Smooth muscle cell (in vitro differentiated cells): Measurements from ENCODE around the gene CBR3. TPM values are rescaled to one million over a fixed set of nuclear protein-coding genes. Genes with fewer than 3 reads are reported as not detected.

Experiments
- DNase-seq: peaks from one replicate; lab custom pipeline; 2025; ENCODE audit not compliant: unreplicated experiment; lab: John Stamatoyannopoulos, UW
- H2AFZ ChIP-seq: fragments of 200-600 bp; sonication (generic); 2 replicates; pipeline ENCODE4 v1.6.0; 2016; ENCODE audit warnings: antibody characterized with exemption, low read depth, mild to moderate bottlenecking
- H3F3A ChIP-seq: fragments of 200-600 bp; sonication (generic); 2 replicates; pipeline ENCODE4 v1.6.0; 2017; ENCODE audit warnings: antibody characterized with exemption, low read depth
- H3K27ac ChIP-seq: fragments of 200-600 bp; sonication (generic); 2 replicates; pipeline ENCODE4 v1.5.1; 2016; ENCODE audit warnings: low read depth, mild to moderate bottlenecking
- H3K27me3 ChIP-seq: fragments of 200-600 bp; sonication (generic); 2 replicates; pipeline ENCODE4 v1.6.1; 2016; ENCODE audit warnings: low read depth, mild to moderate bottlenecking
- H3K36me3 ChIP-seq: fragments of 200-600 bp; sonication (generic); 2 replicates; pipeline ENCODE4 v1.5.1; 2016; ENCODE audit warnings: low read depth
- H3K4me1 ChIP-seq: fragments of 200-600 bp; sonication (generic); 2 replicates; pipeline ENCODE4 v1.5.1; 2016; ENCODE audit warnings: low read depth
- H3K4me2 ChIP-seq: fragments of 200-600 bp; sonication (generic); 2 replicates; pipeline ENCODE4 v1.6.0; 2016; ENCODE audit warnings: mild to moderate bottlenecking
- H3K4me3 ChIP-seq: fragments of 200-600 bp; sonication (generic); 2 replicates; pipeline ENCODE4 v1.5.1; 2016; ENCODE audit warnings: mild to moderate bottlenecking
- H3K79me2 ChIP-seq: fragments of 200-600 bp; sonication (generic); 2 replicates; pipeline ENCODE4 v1.6.0; 2016; ENCODE audit warnings: low read depth, mild to moderate bottlenecking
- H3K9ac ChIP-seq: fragments of 200-600 bp; sonication (generic); 2 replicates; pipeline ENCODE4 v1.6.0; 2016; ENCODE audit warnings: low read depth
- H3K9me3 ChIP-seq: fragments of 200-600 bp; sonication (generic); replicated peaks from 2 replicates; pipeline ENCODE4 v1.5.1; 2016; ENCODE audit warnings: low read depth
- H4K20me1 ChIP-seq: fragments of 200-600 bp; sonication (generic); 2 replicates; pipeline ENCODE4 v1.6.0; 2016; ENCODE audit warnings: low read depth
- CTCF ChIP-seq: fragments of 200-600 bp; sonication (generic); IDR thresholded peaks from 2 replicates; pipeline ENCODE4 v1.5.1; 2017; ENCODE audit warnings: borderline replicate concordance, mild to moderate bottlenecking, antibody characterized with exemption; ENCODE audit not compliant: insufficient read depth, poor library complexity, severe bottlenecking
- WGBS: methylation state at CpG from one replicate; pipeline ENCODE4 v1.1.7; 2016; ENCODE audit warnings: low lambda C conversion rate; 5-methylcytosine and 5-hydroxymethylcytosine counted together
- polyA plus RNA-seq: library from polyadenylated mRNA; unstranded; fragments of >200 nt; fragmentation: Nextera tagmentation; extraction: Ambion mirVana; gene quantifications from 2 replicates; pipeline ENCODE4 v1.2.1, GENCODE V29; 2016
- total RNA-seq: library from RNA; depleted of rRNA; stranded (reverse); fragments of >200 nt; gene quantifications from 2 replicates; pipeline ENCODE4 v1.2.3, GENCODE V29; 2014

Gene CBR3
- total and polyA plus RNA-seq, 2 experiments from 2014 or later = 0.78 to 3.3 TPM

GRCh38 chr21:36171741-36172331 lies 37.0 kb downstream of the CBR3 start:
- no peaks in the 10 kb centered on the region for H3K4me1 ChIP-seq
- no peak for DNase-seq
- no peak overlapping the region for H3K27ac ChIP-seq
- no peak overlapping the region for H3K4me2 ChIP-seq
- H3K4me3 ChIP-seq = no peak overlapping the region
- H3K27me3 ChIP-seq = no peaks in the 10 kb centered on the region
- 67% methylated on average over 9 of the region's 9 CpGs for WGBS
- no peaks in the 10 kb centered on the region for H3K36me3 ChIP-seq
- no peak overlapping the region for H3K9ac ChIP-seq
- no peaks in the 10 kb centered on the region for H4K20me1 ChIP-seq
- H3F3A ChIP-seq = no peaks in the 10 kb centered on the region
- TF ChIP-seq CTCF = no peak
- no peaks in the 10 kb centered on the region for H3K79me2 ChIP-seq
- no peak overlapping the region for H2AFZ ChIP-seq
- H3K9me3 ChIP-seq = no peaks in the 10 kb centered on the region

- TF ChIP-seq CTCF = no peak
- H3F3A ChIP-seq = no peaks in the 10 kb centered on the region
- no peaks in the 10 kb centered on the region for H3K4me1 ChIP-seq
- H2AFZ ChIP-seq = no peak overlapping the region
- H3K27me3 ChIP-seq = no peaks in the 10 kb centered on the region
- no peaks in the 10 kb centered on the region for H4K20me1 ChIP-seq
- no peaks in the 10 kb centered on the region for H3K79me2 ChIP-seq
- H3K4me3 ChIP-seq = no peak overlapping the region
- H3K9ac ChIP-seq = no peak overlapping the region
- 96% methylated on average over 6 of the region's 6 CpGs for WGBS
- H3K9me3 ChIP-seq = no peaks in the 10 kb centered on the region
- no peak overlapping the region for H3K27ac ChIP-seq
- no peak for DNase-seq
- H3K36me3 ChIP-seq = no peaks in the 10 kb centered on the region
- H3K4me2 ChIP-seq = no peak overlapping the region
These were observed 39.9 kb downstream of the CBR3 start for GRCh38 chr21:36174780-36175179.

- no peak for DNase-seq
- 89% methylated on average over 7 of the region's 7 CpGs for WGBS
These were observed 41.1 kb downstream of the CBR3 start for GRCh38 chr21:36175771-36176565.

More at GRCh38 chr21:36175771-36176565, 41.1 kb downstream of the CBR3 start:
- TF ChIP-seq CTCF = no peak
- no peak overlapping the region for H3K9ac ChIP-seq
- H3K27ac ChIP-seq = no peak overlapping the region
- no peaks in the 10 kb centered on the region for H3K36me3 ChIP-seq
- no peaks in the 10 kb centered on the region for H3K27me3 ChIP-seq
- H3K79me2 ChIP-seq = no peaks in the 10 kb centered on the region
- H3K4me3 ChIP-seq = no peak overlapping the region
- H2AFZ ChIP-seq = no peak overlapping the region
- no peaks in the 10 kb centered on the region for H3F3A ChIP-seq
- no peaks in the 10 kb centered on the region for H3K9me3 ChIP-seq
- no peak overlapping the region for H3K4me2 ChIP-seq
- H4K20me1 ChIP-seq = no peaks in the 10 kb centered on the region
- H3K4me1 ChIP-seq = no peaks in the 10 kb centered on the region
